Central memory CD8-positive, alpha-beta T cell (primary cell): ENCODE results near the gene POTEF.
"Not testable (repeated sequence)": the region's sequence is repeated elsewhere in the genome, so short reads cannot be mapped to it uniquely, and the experiment has no call there.

Experiments
- ATAC-seq: fragments of 150-1000 bp; cut with Tn5 transposase; replicated peaks from 2 replicates; pipeline ENCODE4 v1.10.0; 2022; ENCODE audit warnings: mild to moderate bottlenecking, moderate FRiP score, moderate number of reproducible peaks; ENCODE audit not compliant: poor library complexity, severe bottlenecking; ENCODE audit errors: extremely low read depth
- DNase-seq, 2 donors: peaks; one replicate each; pipeline ENCODE4 v3.0.0; 2021; ENCODE audit warnings: low spot score in 2 of 2
- H3K27ac Mint-ChIP-seq: one replicate; pipeline ENCODE4 v1.8.0; 2022; ENCODE audit warnings: low read depth, mild to moderate bottlenecking, moderate library complexity, mixed read lengths
- H3K27me3 Mint-ChIP-seq: one replicate; pipeline ENCODE4 v1.8.0; 2022; ENCODE audit warnings: mixed read lengths
- H3K36me3 Mint-ChIP-seq: one replicate; pipeline ENCODE4 v1.8.0; 2022; ENCODE audit warnings: mild to moderate bottlenecking, moderate library complexity, mixed read lengths; ENCODE audit not compliant: insufficient read depth
- H3K4me1 Mint-ChIP-seq: one replicate; pipeline ENCODE4 v1.8.0; 2022; ENCODE audit warnings: mixed read lengths
- H3K4me3 Mint-ChIP-seq: one replicate; pipeline ENCODE4 v1.8.0; 2022; ENCODE audit warnings: mild to moderate bottlenecking, moderate library complexity, mixed read lengths
- H3K9me3 Mint-ChIP-seq: one replicate; pipeline ENCODE4 v1.8.0; 2022; ENCODE audit warnings: mixed read lengths

POTEF gene

GRCh38 chr2:130150181-130151144 is 21.4 kb upstream of the POTEF start:
- Mint-ChIP-seq H3K27me3 (peaks cover 10% of the 10 kb centered on the region), H3K4me1 (no peaks in the 10 kb centered on the region), H3K4me3 (peak overlapping the region; percentile 3), H3K36me3 (peaks cover 11% of the 10 kb centered on the region), H3K9me3 (no peaks in the 10 kb centered on the region), H3K27ac (no peak overlapping the region)
- ATAC-seq (no peak), DNase-seq (no peak)

DNA sequence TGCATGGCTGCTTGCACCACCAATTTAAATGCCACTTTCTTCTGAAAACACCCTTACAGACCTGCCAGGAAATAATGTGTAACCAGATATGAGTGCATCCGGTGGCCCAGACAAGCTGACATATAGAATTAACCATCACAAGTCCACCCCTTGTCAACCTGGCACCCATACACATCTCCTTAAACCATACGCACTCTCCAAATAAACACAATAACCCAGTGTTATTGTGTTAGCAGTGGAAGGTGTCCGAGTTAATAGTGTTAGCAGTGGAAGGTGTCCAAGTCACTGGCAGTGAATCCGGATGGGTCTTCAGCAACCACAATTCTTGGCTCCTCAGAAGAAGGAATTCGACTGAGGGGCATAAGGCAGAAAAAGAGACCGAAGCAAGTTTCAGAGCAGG is 19.5 kb upstream of the POTEF start:
- not testable (repeated sequence) for ATAC-seq, H3K27ac Mint-ChIP-seq, H3K9me3 Mint-ChIP-seq, H3K27me3 Mint-ChIP-seq, DNase-seq, H3K4me3 Mint-ChIP-seq, H3K4me1 Mint-ChIP-seq
- peaks cover 12% of the 10 kb centered on the region for H3K36me3 Mint-ChIP-seq

- H3K9me3 Mint-ChIP-seq, result not testable (repeated sequence)
Observed at GRCh38 chr2:130145006-130145414, 16.0 kb upstream of the POTEF start, which contains the start of gene CCDC74B. Gene CCDC74B, minus strand, starts transcription at chr2:130145112. Its CDS starts 116 bp downstream, at chr2:130144996.

GRCh38 chr2:130143266-130144039 is 14.4 kb upstream of the POTEF start:
- peak overlapping the region; percentile 70 for H3K4me3 Mint-ChIP-seq
- not testable (repeated sequence) for H3K27me3 Mint-ChIP-seq, H3K27ac Mint-ChIP-seq, H3K9me3 Mint-ChIP-seq, H3K36me3 Mint-ChIP-seq, H3K4me1 Mint-ChIP-seq
- DNase-seq, result peak in 1 of 2 donors; percentile 7
- peak; percentile 10 for ATAC-seq

More at GRCh38 chr2:130145006-130145414, 16.0 kb upstream of the POTEF start, which contains the start of gene CCDC74B:
- Mint-ChIP-seq H3K4me3 (peak within 1 kb of the TSS; percentile 70), H3K27ac (peak within 1 kb of the TSS; percentile 51)
- peak; percentile 74 for ATAC-seq
- not testable (repeated sequence) for H3K4me1 Mint-ChIP-seq, H3K36me3 Mint-ChIP-seq, H3K27me3 Mint-ChIP-seq
- DNase-seq, result peak in 1 of 2 donors; percentile 38

- ATAC-seq, H3K27me3 Mint-ChIP-seq, H3K36me3 Mint-ChIP-seq, H3K27ac Mint-ChIP-seq, H3K9me3 Mint-ChIP-seq, H3K4me1 Mint-ChIP-seq: not testable (repeated sequence)
- peak overlapping the region; percentile 70 for H3K4me3 Mint-ChIP-seq
- peak in 1 of 2 donors; percentile 8 for DNase-seq
Observed at GRCh38 chr2:130142396-130143265, 13.6 kb upstream of the POTEF start.

DNA sequence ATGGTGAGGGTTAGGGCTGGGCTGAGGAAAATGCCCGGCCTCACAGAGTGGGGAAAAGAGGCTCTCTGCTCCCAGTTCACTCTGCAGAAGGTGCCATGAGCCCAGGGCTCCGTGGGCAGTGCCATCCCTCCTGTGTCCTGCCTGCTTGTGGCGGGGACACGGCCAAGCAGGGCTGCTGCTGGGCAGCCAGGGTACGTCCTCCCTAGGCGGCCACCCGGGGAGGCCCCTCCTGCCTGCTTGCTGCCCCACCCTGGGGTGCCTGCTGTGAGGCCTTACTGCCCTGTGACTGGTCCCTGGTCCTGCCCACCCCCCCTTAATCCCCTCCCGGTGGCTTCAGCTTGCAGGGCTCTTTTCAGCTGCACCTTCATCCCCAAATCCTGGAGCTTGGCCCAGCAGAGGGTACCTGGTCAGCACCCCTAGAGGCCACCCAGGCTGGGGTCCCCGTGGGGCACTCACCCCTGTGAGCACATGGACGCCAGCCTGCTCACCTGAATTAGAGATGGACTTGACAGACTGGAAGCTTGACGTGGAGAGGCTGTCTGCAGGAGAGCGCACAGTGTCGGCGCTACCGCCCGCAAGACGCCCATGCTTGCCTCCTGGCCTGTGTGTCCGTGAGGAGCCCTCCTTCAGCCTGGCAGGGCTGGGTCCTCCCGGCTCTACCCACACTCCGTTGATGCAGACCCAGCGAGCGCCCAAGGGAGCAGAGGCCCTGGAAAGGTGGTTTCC is 12.8 kb upstream of the POTEF start:
- H3K9me3 Mint-ChIP-seq, H3K4me3 Mint-ChIP-seq, H3K27me3 Mint-ChIP-seq, H3K36me3 Mint-ChIP-seq, H3K4me1 Mint-ChIP-seq, H3K27ac Mint-ChIP-seq, ATAC-seq: not testable (repeated sequence)
- peak in 1 of 2 donors; percentile 6 for DNase-seq

DNA sequence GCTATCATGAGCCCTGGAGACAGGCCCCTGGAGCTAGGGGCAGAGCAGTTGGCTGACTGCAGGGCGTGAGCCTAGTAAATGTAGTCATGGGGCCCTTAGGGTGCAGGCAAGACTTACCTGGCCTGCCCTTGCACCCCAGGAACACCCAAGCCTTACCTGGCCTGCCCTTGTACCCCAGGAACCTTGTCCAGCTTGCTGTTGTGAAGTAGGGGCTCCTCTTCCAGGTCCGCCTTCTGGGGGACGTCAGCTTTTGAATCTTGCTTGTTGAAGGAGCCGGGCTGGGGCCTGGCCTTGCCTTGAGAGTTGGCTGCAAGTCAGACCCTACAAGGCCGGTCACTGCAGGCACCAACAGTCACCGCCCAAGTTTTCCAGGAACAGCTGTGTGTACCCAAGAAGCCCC is 12.0 kb upstream of the POTEF start:
- H3K4me1 Mint-ChIP-seq, H3K4me3 Mint-ChIP-seq, H3K27ac Mint-ChIP-seq, H3K9me3 Mint-ChIP-seq, H3K27me3 Mint-ChIP-seq, ATAC-seq, H3K36me3 Mint-ChIP-seq: not testable (repeated sequence)
- DNase-seq, result peak in 1 of 2 donors; percentile 7

DNA sequence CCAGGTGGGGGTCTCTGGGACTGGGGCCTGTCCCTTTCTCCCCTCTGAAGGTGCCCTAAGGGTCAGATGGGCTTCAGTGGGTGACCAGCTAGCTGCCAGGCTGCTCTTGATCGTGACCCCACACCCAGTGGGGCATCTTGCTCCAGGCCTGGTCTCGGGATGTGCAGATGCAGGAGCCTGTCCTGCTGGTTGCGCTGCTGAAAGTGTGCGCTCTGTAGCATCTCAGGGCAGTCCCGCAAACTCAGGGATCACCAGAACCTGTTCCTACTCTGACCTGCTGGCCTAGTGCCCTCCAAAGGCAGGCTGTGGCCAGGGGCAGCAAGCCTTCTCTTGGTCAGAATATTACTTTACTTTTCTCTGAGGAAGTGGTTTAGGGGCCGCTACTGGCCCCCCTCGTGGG is 11.5 kb upstream of the POTEF start:
- not testable (repeated sequence) for H3K4me1 Mint-ChIP-seq, DNase-seq, H3K36me3 Mint-ChIP-seq, H3K27ac Mint-ChIP-seq, H3K27me3 Mint-ChIP-seq, H3K4me3 Mint-ChIP-seq, H3K9me3 Mint-ChIP-seq, ATAC-seq

GRCh38 chr2:130139331-130140280 is 10.6 kb upstream of the POTEF start:
- H3K4me3 Mint-ChIP-seq, ATAC-seq, H3K36me3 Mint-ChIP-seq: not testable (repeated sequence)

GRCh38 chr2:130138841-130139251 is 9.8 kb upstream of the POTEF start:
- not testable (repeated sequence) for DNase-seq, H3K4me3 Mint-ChIP-seq, H3K4me1 Mint-ChIP-seq, ATAC-seq, H3K27me3 Mint-ChIP-seq, H3K9me3 Mint-ChIP-seq, H3K27ac Mint-ChIP-seq, H3K36me3 Mint-ChIP-seq

More at GRCh38 chr2:130139331-130140280, 10.6 kb upstream of the POTEF start:
- H3K4me1 Mint-ChIP-seq, H3K27ac Mint-ChIP-seq, H3K27me3 Mint-ChIP-seq, H3K9me3 Mint-ChIP-seq, DNase-seq: not testable (repeated sequence)

DNA sequence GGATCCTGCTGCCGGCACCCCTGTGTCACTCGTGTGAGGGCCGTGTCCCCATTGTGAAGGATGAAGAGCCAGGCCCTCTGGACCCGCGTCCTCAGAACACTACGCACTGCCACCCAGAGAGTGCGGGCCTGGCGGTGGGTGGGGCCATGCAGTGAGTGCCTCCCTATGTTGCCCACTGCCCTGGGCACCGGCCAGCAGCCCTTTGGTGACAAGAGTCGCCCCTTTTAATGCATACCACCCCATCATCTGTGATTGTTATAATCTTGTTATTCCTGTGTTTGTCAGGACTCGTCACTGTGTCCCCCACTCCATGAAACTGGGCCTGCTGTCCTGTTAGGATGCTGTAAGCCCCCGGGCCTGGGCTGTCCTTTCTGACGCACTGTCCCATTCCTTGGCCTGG is 9.3 kb upstream of the POTEF start:
- not testable (repeated sequence) for H3K4me1 Mint-ChIP-seq, H3K4me3 Mint-ChIP-seq, DNase-seq, H3K9me3 Mint-ChIP-seq, H3K36me3 Mint-ChIP-seq, H3K27ac Mint-ChIP-seq, ATAC-seq, H3K27me3 Mint-ChIP-seq
